Measurements from ENCODE around the gene AGL. TPM values are rescaled to one million over a fixed set of nuclear protein-coding genes. Genes with fewer than 3 reads are reported as not detected.

The AGL gene
- total and polyA plus RNA-seq, 2 experiments from 2014 or later, result 13.4 to 22.9 TPM

GRCh38 chr1:99825098-99825497 lies 25.1 kb upstream of the AGL start:
- H3K27me3 Mint-ChIP-seq (ENCODE audit: insufficient read depth, low read depth, poor library complexity), result no peaks in the 10 kb centered on the region
- no peak for DNase-seq (ENCODE audit: low spot score)
- no peaks in the 10 kb centered on the region for H3F3A ChIP-seq (replicated peaks; ENCODE audit: low read depth)
- no peaks in the 10 kb centered on the region for H3K27me3 ChIP-seq (ENCODE audit: insufficient read depth)
- H3K9me2 ChIP-seq (ENCODE audit: insufficient read depth), result 0 out of 2 replicates have a peak, but pooled peaks cover 6% of the 10 kb centered on the region
- H4K20me1 ChIP-seq (replicated peaks; ENCODE audit: insufficient read depth), result no peaks in the 10 kb centered on the region
- H3K4me3 Mint-ChIP-seq, result no peak overlapping the region
- peaks cover 14% of the 10 kb centered on the region for H3K9me3 Mint-ChIP-seq
- ATAC-seq, result no peak
- H3K4me1 Mint-ChIP-seq, result no peaks in the 10 kb centered on the region
- TF ChIP-seq ZNF331 (CRISPR knock-in tag; IDR thresholded peaks at IDR 0.05; ENCODE audit: low read depth) (no peak), ZNF114 (CRISPR knock-in tag; IDR thresholded peaks at IDR 0.05) (no peak), EZH2phosphoT487 (IDR thresholded peaks at IDR 0.05; ENCODE audit: unreplicated experiment) (no peak), ETS1 (IDR thresholded peaks at IDR 0.05) (no peak), CTCF (conservative IDR thresholded peaks at IDR 0.05; ENCODE audit: low read depth in 2 of 2) (no peak), ZNF462 (CRISPR knock-in tag; IDR thresholded peaks at IDR 0.05) (no peak), CREB1 (CRISPR knock-in tag; IDR thresholded peaks at IDR 0.05; ENCODE audit: low read depth) (no peak), STAT1 (IDR thresholded peaks at IDR 0.05; ENCODE audit: unreplicated experiment) (no peak)
- peaks cover 3% of the 10 kb centered on the region; the same call in 1 of the 2 replicates for H3K36me3 ChIP-seq (ENCODE audit: insufficient read depth)
- H3K36me3 Mint-ChIP-seq (ENCODE audit: low read depth), result peaks cover 8% of the 10 kb centered on the region; the same call in 2 of the 3 replicates
- H2AFZ ChIP-seq, result no peak overlapping the region; the same call in 1 of the 2 replicates
- no peak overlapping the region for H3K4me3 ChIP-seq
- no peak overlapping the region for H3K4me2 ChIP-seq
- H3K79me2 ChIP-seq (replicated peaks; ENCODE audit: insufficient read depth), result no peaks in the 10 kb centered on the region
- no peak overlapping the region for H3K27ac Mint-ChIP-seq
- H3K27ac ChIP-seq (ENCODE audit: low read depth), result no peak overlapping the region
- no peaks in the 10 kb centered on the region for H3K4me1 ChIP-seq (ENCODE audit: insufficient read depth)

Measured in GM23338 (cell line).